ENCODE results near the gene SF3B4.
"Not testable (repeated sequence)": the region's sequence is repeated elsewhere in the genome, so short reads cannot be mapped to it uniquely, and the experiment has no call there.

The SF3B4 gene

GRCh38 chr1:149963358-149963757 is 35.8 kb upstream of the SF3B4 start:
- TF ChIP-seq CTCF (conservative IDR thresholded peaks at IDR 0.05) (no peak), ZFX (IDR thresholded peaks at IDR 0.05) (no peak)

GRCh38 chr1:149962736-149963135 is 35.1 kb upstream of the SF3B4 start:
- H3K27ac ChIP-seq: no peak overlapping the region
- TF ChIP-seq CTCF (conservative IDR thresholded peaks at IDR 0.05) (no peak), ZFX (IDR thresholded peaks at IDR 0.05) (no peak)

More at GRCh38 chr1:149963358-149963757, 35.8 kb upstream of the SF3B4 start:
- no peak overlapping the region for H3K27ac ChIP-seq

- TF ChIP-seq ZFX (IDR thresholded peaks at IDR 0.05) (no peak), CTCF (conservative IDR thresholded peaks at IDR 0.05) (peak; percentile 89)
- H3K27ac ChIP-seq: no peak overlapping the region
Measured at GRCh38 chr1:149962039-149962647, 34.5 kb upstream of the SF3B4 start.

- not testable (repeated sequence) for H3K27ac ChIP-seq
Measured at GRCh38 chr1:149957548-149957947, 29.9 kb upstream of the SF3B4 start.

GRCh38 chr1:149949911-149950310 is 22.3 kb upstream of the SF3B4 start:
- no peak for TF ChIP-seq CTCF (conservative IDR thresholded peaks at IDR 0.05)
- TF ChIP-seq ZFX (IDR thresholded peaks at IDR 0.05): no peak
- H3K27ac ChIP-seq: no peak overlapping the region

- TF ChIP-seq CTCF (conservative IDR thresholded peaks at IDR 0.05) (no peak), ZFX (IDR thresholded peaks at IDR 0.05) (no peak)
Measured at GRCh38 chr1:149945206-149945605, 17.6 kb upstream of the SF3B4 start.

GRCh38 chr1:149942885-149943284 is 15.3 kb upstream of the SF3B4 start:
- no peak overlapping the region for H3K27ac ChIP-seq
- TF ChIP-seq CTCF (conservative IDR thresholded peaks at IDR 0.05): no peak
- TF ChIP-seq ZFX (IDR thresholded peaks at IDR 0.05): no peak

More at GRCh38 chr1:149945206-149945605, 17.6 kb upstream of the SF3B4 start:
- no peak overlapping the region for H3K27ac ChIP-seq

- TF ChIP-seq ZFX (IDR thresholded peaks at IDR 0.05) (no peak), CTCF (conservative IDR thresholded peaks at IDR 0.05) (no peak)
- H3K27ac ChIP-seq: no peak overlapping the region
Measured at GRCh38 chr1:149942207-149942606, 14.6 kb upstream of the SF3B4 start.
